Suprapubic skin (tissue), 4 donors: ENCODE measurements around the gene SPOCK1. TPM values are rescaled to one million over a fixed set of nuclear protein-coding genes. Genes with fewer than 3 reads are reported as not detected.

Source experiments
- DNase-seq, 2 donors: peaks; one replicate each; pipeline ENCODE4 v3.0.0-alpha.2; 2019; ENCODE audit warnings: low spot score in 2 of 2
- H3K27ac ChIP-seq: fragments of 200-600 bp; sonication (generic); one replicate; pipeline ENCODE4 v1.5.1; 2019
- H3K27me3 ChIP-seq: fragments of 200-600 bp; sonication (generic); one replicate; pipeline ENCODE4 v1.5.1; 2019
- H3K36me3 ChIP-seq: fragments of 200-600 bp; sonication (generic); one replicate; pipeline ENCODE4 v1.5.1; 2019
- H3K4me1 ChIP-seq: fragments of 200-600 bp; sonication (generic); one replicate; pipeline ENCODE4 v1.5.1; 2019
- H3K4me3 ChIP-seq: fragments of 200-600 bp; sonication (generic); one replicate; pipeline ENCODE4 v1.5.1; 2019; ENCODE audit warnings: mild to moderate bottlenecking
- H3K9me3 ChIP-seq: fragments of 200-600 bp; sonication (generic); one replicate; pipeline ENCODE4 v1.5.1; 2019
- CTCF ChIP-seq, 2 donors: fragments of 200-600 bp in 1 of 2; fragments of 450-650 bp in 1 of 2; sonication (generic) in 1 of 2; IDR thresholded peaks; one replicate each; pipeline ENCODE4 v1.5.1; 2016 to 2019; ENCODE audit warnings: antibody characterized with exemption in 2 of 2, mild to moderate bottlenecking in 1 of 2, moderate library complexity in 1 of 2
- EP300 ChIP-seq: sonication (generic); formaldehyde crosslinking; IDR thresholded peaks from one replicate; pipeline ENCODE4 v1.6.1; 2017; ENCODE audit warnings: antibody characterized with exemption
- POLR2A ChIP-seq, 2 donors: fragments of 450-650 bp; IDR thresholded peaks; one replicate each; pipeline ENCODE4 v1.6.1; 2017; ENCODE audit warnings: antibody characterized with exemption in 2 of 2, mild to moderate bottlenecking in 2 of 2, moderate library complexity in 2 of 2
- POLR2AphosphoS5 ChIP-seq, 3 donors: sonication (generic); formaldehyde crosslinking; IDR thresholded peaks; one replicate each; pipeline ENCODE4 v1.6.1; 2017; ENCODE audit warnings: antibody characterized with exemption in 3 of 3
- WGBS: methylation state at CpG from one replicate; pipeline ENCODE4 v1.1.5; 2018; 5-methylcytosine and 5-hydroxymethylcytosine counted together
- total RNA-seq, 4 donors: library from RNA; depleted of rRNA; stranded (reverse); fragments of >200 nt; gene quantifications; one replicate each; pipeline ENCODE4 v1.1.0, GENCODE V29; 2016

Gene SPOCK1
- total RNA-seq, 4 donors from 2014 or later, result 3.9 to 11.6 (median 5.4) TPM

DNA sequence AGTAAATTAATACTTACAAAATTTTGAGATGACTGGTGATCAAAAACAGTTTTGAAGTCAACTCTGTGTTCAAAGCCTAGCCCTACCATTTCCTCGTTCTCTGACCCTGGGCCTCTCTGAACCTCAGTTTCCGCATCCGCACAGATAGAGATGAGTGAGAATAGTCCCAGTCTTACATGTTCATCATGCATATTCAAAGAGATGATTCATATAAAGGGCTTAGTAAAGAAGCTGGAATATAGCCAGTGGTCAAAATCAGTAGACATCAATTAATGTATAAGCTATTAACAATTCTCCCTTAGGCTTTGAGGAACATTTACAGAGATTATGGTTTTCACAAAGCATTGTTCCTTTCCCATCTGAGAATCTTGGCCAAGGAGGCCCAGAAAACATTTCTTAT is 250.6 kb downstream of the SPOCK1 start:
- H3K27ac ChIP-seq, result no peak overlapping the region
- no peaks in the 10 kb centered on the region for H3K36me3 ChIP-seq
- H3K9me3 ChIP-seq, result no peaks in the 10 kb centered on the region
- 98% methylated on average over 3 of the region's 3 CpGs for WGBS
- H3K4me1 ChIP-seq, result no peaks in the 10 kb centered on the region
- H3K27me3 ChIP-seq, result no peaks in the 10 kb centered on the region
- no peak for DNase-seq
- H3K4me3 ChIP-seq, result no peak overlapping the region
- no peak for TF ChIP-seq POLR2A (IDR thresholded peaks at IDR 0.05)
- TF ChIP-seq EP300, result no peak
- no peak for TF ChIP-seq CTCF (IDR thresholded peaks at IDR 0.05)
- no peak for TF ChIP-seq POLR2AphosphoS5 (IDR thresholded peaks at IDR 0.05)

- H3K4me3 ChIP-seq, result no peak overlapping the region
Measured at GRCh38 chr5:137245438-137245837, 253.7 kb downstream of the SPOCK1 start.

DNA sequence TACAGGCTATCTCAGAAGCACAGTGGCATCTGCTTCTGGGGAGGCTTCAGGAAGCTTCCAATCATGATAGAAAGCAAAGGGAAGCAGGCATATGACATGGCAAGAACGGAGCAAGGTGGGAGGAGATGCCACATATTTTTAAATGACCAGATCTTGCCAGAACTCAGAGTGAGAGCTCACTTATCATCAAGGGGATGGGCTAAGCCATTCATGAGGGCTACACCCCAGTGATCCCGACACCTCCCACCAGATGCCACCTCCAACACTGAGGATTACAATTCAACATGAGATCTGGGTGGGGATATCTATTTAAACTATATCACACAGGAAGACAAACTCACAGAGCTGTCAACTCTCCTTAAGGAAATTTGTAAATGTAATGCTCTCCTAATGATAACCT is 258.8 kb downstream of the SPOCK1 start:
- H3K36me3 ChIP-seq, result no peaks in the 10 kb centered on the region
- H3K4me3 ChIP-seq, result no peak overlapping the region
- no peaks in the 10 kb centered on the region for H3K9me3 ChIP-seq
- H3K27me3 ChIP-seq, result no peaks in the 10 kb centered on the region
- no peaks in the 10 kb centered on the region for H3K4me1 ChIP-seq
- DNase-seq, result no peak
- TF ChIP-seq CTCF (IDR thresholded peaks at IDR 0.05) (no peak), POLR2A (IDR thresholded peaks at IDR 0.05) (no peak), POLR2AphosphoS5 (IDR thresholded peaks at IDR 0.05) (no peak), EP300 (no peak)
- no peak overlapping the region for H3K27ac ChIP-seq
- WGBS, result 94% methylated on average over 2 of the region's 2 CpGs

More at GRCh38 chr5:137245438-137245837, 253.7 kb downstream of the SPOCK1 start:
- Histone ChIP-seq H3K4me1 (no peaks in the 10 kb centered on the region), H3K9me3 (no peaks in the 10 kb centered on the region), H3K27ac (no peak overlapping the region), H3K36me3 (no peaks in the 10 kb centered on the region), H3K27me3 (no peaks in the 10 kb centered on the region)
- DNase-seq, result no peak
- WGBS, result 83% methylated on average over 2 of the region's 2 CpGs
- no peak for TF ChIP-seq POLR2A (IDR thresholded peaks at IDR 0.05)
- TF ChIP-seq POLR2AphosphoS5 (IDR thresholded peaks at IDR 0.05), result no peak

DNA sequence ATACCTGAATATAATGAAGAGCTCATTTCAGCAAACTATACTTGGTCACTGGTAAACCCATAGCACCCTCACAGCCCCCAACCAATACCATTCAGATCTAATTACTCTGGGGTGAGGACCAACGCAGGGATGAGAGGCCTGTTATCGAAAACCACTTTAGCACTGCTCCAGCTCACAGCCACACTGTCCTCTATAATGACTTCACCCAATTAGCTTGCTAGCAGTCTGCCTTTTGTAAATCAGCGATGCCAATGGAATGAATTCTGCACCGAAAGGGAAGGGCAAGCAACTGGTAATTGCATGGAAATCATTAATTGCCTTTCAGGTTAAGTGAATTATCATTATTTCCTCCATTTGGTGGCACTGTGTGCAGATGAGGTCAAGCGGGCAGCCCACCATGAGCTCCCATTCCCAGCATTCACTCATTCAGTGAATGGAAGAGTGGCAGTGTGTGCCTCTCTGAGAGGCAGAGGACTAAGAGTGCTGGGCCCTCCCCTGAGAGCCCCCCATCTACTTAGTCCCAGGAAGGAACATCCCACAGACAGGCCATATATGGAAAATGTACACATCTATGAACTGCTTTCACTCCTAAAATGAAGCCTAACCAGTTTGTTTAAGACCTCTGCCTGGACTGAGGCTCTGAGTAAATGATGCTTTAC is 262.1 kb downstream of the SPOCK1 start:
- no peaks in the 10 kb centered on the region for H3K27me3 ChIP-seq
- DNase-seq, result no peak
- no peak overlapping the region for H3K27ac ChIP-seq
- H3K4me3 ChIP-seq, result no peak overlapping the region
- no peaks in the 10 kb centered on the region for H3K4me1 ChIP-seq
- H3K36me3 ChIP-seq, result no peaks in the 10 kb centered on the region
- no peaks in the 10 kb centered on the region for H3K9me3 ChIP-seq
- WGBS, result 95% methylated on average over 5 of the region's 5 CpGs
- TF ChIP-seq POLR2AphosphoS5 (IDR thresholded peaks at IDR 0.05) (no peak), EP300 (no peak), POLR2A (IDR thresholded peaks at IDR 0.05) (no peak)

DNA sequence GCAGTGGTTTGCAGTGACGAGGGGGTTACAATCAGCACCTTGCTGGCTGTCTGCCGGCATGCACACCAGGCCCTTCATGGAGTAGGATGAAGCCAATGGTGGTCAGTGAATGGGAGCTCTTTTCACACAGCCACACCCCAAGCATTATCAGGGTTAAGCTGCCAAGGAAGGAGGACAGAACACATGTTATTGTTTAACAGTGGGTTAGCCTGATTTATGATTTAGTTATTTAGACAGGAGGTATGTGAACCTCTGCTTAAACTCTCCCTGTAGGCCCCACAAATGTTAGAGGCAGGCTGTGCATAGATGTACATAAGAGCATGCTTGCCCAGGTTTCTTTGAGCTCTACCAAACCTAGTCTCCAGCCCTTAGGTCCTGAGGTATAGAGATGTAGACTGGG is 262.9 kb downstream of the SPOCK1 start:
- Histone ChIP-seq H3K4me1 (no peaks in the 10 kb centered on the region), H3K27ac (no peak overlapping the region), H3K9me3 (no peaks in the 10 kb centered on the region), H3K36me3 (no peaks in the 10 kb centered on the region), H3K27me3 (no peaks in the 10 kb centered on the region), H3K4me3 (no peak overlapping the region)
- TF ChIP-seq POLR2AphosphoS5 (IDR thresholded peaks at IDR 0.05), result no peak
- TF ChIP-seq CTCF (IDR thresholded peaks at IDR 0.05), result no peak
- no peak for TF ChIP-seq EP300
- no peak for TF ChIP-seq POLR2A (IDR thresholded peaks at IDR 0.05)
- no peak for DNase-seq
- WGBS, result 73% methylated on average over 2 of the region's 2 CpGs

GRCh38 chr5:137234973-137235943 is 263.9 kb downstream of the SPOCK1 start:
- no peaks in the 10 kb centered on the region for H3K4me1 ChIP-seq
- H3K27ac ChIP-seq, result no peak overlapping the region

More at GRCh38 chr5:137234973-137235943, 263.9 kb downstream of the SPOCK1 start:
- TF ChIP-seq POLR2AphosphoS5 (IDR thresholded peaks at IDR 0.05), result no peak
- Histone ChIP-seq H3K4me3 (no peak overlapping the region), H3K9me3 (no peaks in the 10 kb centered on the region), H3K27me3 (no peaks in the 10 kb centered on the region), H3K36me3 (no peaks in the 10 kb centered on the region)
- 74% methylated on average over 10 of the region's 10 CpGs for WGBS
- DNase-seq, result no peak
